Pancreas (tissue), 10 donors: ENCODE results near the gene MRPL18. TPM values are rescaled to one million over a fixed set of nuclear protein-coding genes. Genes with fewer than 3 reads are reported as not detected.

Experiments
- ATAC-seq, 4 donors: fragments of 200-7000 bp; cut with Tn5 transposase; one replicate each; pipeline versions ENCODE4 v1.8.0 to v1.9.1; 2020; ENCODE audit warnings: mild to moderate bottlenecking in 4 of 4, moderate library complexity in 4 of 4
- DNase-seq, 6 donors: peaks; one replicate each; pipeline ENCODE4 v3.0.0-alpha.2; 2020
- FAIRE-seq: peaks from 2 replicates; lab custom pipeline; 2012; peaks lifted over from hg19 to GRCh38; lab: Jason Lieb, UNC
- H3K27ac ChIP-seq, 4 donors: fragments of 200-600 bp; sonication (generic); 1 replicate in 3 of 4; 2 replicates in 1 of 4; pipeline versions ENCODE4 v1.5.0 to v1.8.0; 2020
- H3K27me3 ChIP-seq, 4 donors: fragments of 200-600 bp; one replicate each; pipeline ENCODE4 v1.8.0; 2021
- H3K36me3 ChIP-seq, 3 donors: fragments of 200-600 bp; sonication (generic) in 1 of 3; one replicate each; pipeline versions ENCODE4 v1.5.0 to v1.8.0; 2020 to 2021
- H3K4me1 ChIP-seq, 3 donors: fragments of 200-600 bp; one replicate each; pipeline ENCODE4 v1.8.0; 2021
- H3K4me3 ChIP-seq, 4 donors: fragments of 200-600 bp; sonication (generic) in 2 of 4; one replicate each; pipeline versions ENCODE4 v1.5.0 to v1.8.0; 2020 to 2021
- H3K9me3 ChIP-seq, 4 donors: fragments of 200-600 bp; one replicate each; pipeline ENCODE4 v1.8.0; 2021
- WGBS, 2 donors: extraction: QIAGEN DNeasy Blood & Tissue Kit; methylation state at CpG; one replicate each; pipeline ENCODE4 v1.1.7; 2013; 5-methylcytosine and 5-hydroxymethylcytosine counted together
- intact Hi-C, 3 donors: fragments of 100-400 bp; cut with DNase I; formaldehyde crosslinking; loops; one replicate each; pipeline versions ENCODE4 v1.11.1 to v1.14.2; 2022
- polyA plus RNA-seq, 2 donors: library from polyadenylated mRNA; stranded (reverse); fragments of 200-250 nt; gene quantifications; one replicate each; pipeline ENCODE4 v1.2.3, GENCODE V29; 2013
- total RNA-seq, 6 donors: library from RNA; stranded (reverse); fragmentation: NEBNext Ultra II Directional in 4 of 6; extraction: Animal tissue kit (Norgen Biotek cat#: 25700) in 4 of 6; gene quantifications; one replicate each; pipeline versions ENCODE4 v1.2.1 to v1.2.4, GENCODE V29; 2021 to 2023
- TF ChIP-seq, protein P1 (sequence below), 4 donors: fragments of 200-600 bp; sonication (generic) in 3 of 4; IDR thresholded peaks; one replicate each; pipeline versions ENCODE4 v1.5.0 to v1.8.0; 2021; ENCODE audit warnings: antibody characterized with exemption in 4 of 4
- donor health status: healthy with polysubstance abuse.
- donor health status: DM: no; HTN: no; CAD: no; lungs with moderate emphysema.
- donor health status: DM: no; HTN: no; CAD: no.
- donor health status: control.
- donor health status: control.
- donor health status: Bipolar disorder and iron deficiency.
- donor health status: DM: yes; HTN: yes; CAD: no.
- donor health status: DM: no; HTN: no; CAD: no.
- donor health status: DM: no; HTN: no; CAD: no.
- donor health status: DM: yes; HTN: yes; CAD: no.

The MRPL18 gene
- total and polyA plus RNA-seq, 8 donors: 19.3 to 47.9 (median 27.1) TPM

DNA sequence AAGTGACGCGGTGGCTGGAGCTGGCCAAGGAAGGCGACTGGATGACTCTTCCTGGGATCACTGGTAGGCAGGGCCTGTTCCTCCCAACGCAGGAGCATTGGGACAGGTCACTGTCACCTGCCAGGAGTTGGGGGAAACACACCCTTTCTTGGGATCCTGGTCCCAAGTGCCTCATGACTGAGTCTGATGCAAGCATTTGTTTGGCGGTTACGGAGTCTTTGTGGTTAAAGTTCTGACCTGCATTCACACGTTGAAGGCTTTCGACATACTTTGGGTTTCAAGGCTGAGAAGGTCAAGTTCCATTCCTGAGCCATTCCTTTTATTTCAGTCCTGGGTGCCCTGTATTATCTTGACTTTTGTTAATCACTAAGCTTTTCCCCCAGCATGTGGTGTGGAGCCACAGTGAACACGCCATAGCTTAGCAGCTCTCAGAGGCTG lies 15.8 kb downstream of the MRPL18 start:
- WGBS, 2 donors: 83 to 86% methylated on average over 9 of the region's 9 CpGs
- TF ChIP-seq, protein P1, sequence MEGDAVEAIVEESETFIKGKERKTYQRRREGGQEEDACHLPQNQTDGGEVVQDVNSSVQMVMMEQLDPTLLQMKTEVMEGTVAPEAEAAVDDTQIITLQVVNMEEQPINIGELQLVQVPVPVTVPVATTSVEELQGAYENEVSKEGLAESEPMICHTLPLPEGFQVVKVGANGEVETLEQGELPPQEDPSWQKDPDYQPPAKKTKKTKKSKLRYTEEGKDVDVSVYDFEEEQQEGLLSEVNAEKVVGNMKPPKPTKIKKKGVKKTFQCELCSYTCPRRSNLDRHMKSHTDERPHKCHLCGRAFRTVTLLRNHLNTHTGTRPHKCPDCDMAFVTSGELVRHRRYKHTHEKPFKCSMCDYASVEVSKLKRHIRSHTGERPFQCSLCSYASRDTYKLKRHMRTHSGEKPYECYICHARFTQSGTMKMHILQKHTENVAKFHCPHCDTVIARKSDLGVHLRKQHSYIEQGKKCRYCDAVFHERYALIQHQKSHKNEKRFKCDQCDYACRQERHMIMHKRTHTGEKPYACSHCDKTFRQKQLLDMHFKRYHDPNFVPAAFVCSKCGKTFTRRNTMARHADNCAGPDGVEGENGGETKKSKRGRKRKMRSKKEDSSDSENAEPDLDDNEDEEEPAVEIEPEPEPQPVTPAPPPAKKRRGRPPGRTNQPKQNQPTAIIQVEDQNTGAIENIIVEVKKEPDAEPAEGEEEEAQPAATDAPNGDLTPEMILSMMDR (IDR thresholded peaks at IDR 0.05): no peak
- DNase-seq (peak in 1 of 6 donors; percentile 18), FAIRE-seq (no peak), ATAC-seq (no peak)
- peak overlapping the region in 1 of 4 donors; percentile 70 for H3K27ac ChIP-seq
- no peak overlapping the region for H3K4me3 ChIP-seq
- no peaks in the 10 kb centered on the region for H3K4me1 ChIP-seq
- intact Hi-C loops: no loop called here
- no peaks in the 10 kb centered on the region for H3K27me3 ChIP-seq
- H3K36me3 ChIP-seq: no peaks in the 10 kb centered on the region
- no peaks in the 10 kb centered on the region for H3K9me3 ChIP-seq

DNA sequence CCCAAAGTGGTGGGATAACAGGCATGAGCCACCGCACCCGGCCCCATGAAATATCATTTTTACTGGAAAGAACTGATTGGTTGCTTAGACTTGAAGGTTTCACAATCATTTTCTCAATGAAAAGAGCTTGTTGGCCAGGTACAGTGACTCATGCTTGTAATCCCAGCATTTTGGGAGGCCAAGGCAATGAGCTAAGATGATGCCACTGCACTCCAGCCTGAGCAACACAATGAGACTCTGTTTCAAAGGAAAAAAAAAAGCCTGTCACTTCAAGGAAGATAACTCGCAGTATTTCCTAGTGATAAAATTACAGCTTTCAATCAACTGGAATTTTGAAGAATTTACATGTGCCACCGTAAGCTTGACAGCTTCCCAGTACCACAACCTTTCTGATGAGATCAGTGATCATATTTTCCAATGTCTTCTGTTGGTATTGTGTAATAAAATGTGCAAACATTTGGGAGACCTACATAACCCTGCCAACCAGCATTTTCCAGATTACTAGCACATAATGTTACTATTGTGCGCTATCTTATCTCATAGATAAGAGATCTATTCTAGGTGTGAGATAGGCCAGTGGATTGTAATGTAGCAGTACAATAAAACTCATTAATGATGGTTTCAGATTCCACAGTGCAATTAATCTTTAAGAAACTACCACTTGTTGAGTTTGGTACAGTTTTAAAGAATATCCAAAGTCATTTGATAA lies 17.0 kb downstream of the MRPL18 start:
- TF ChIP-seq, protein P1 (IDR thresholded peaks at IDR 0.05): no peak
- peak in 2 of 6 donors; percentile 37 to 46 for DNase-seq
- Histone ChIP-seq H3K4me1 (peaks cover 0 to 6% (median 3%) of the 10 kb centered on the region in 3 donors), H3K27ac (peak overlapping the region; percentile 38 to 70 (median 64)), H3K9me3 (no peaks in the 10 kb centered on the region), H3K36me3 (no peaks in the 10 kb centered on the region), H3K4me3 (no peak overlapping the region), H3K27me3 (no peaks in the 10 kb centered on the region)
- 52 to 71% methylated on average over 5 of the region's 5 CpGs for WGBS, 2 donors
- intact Hi-C loops: no loop called here
- ATAC-seq: peak; percentile 77 to 88 (median 83)
- FAIRE-seq: no peak

DNA sequence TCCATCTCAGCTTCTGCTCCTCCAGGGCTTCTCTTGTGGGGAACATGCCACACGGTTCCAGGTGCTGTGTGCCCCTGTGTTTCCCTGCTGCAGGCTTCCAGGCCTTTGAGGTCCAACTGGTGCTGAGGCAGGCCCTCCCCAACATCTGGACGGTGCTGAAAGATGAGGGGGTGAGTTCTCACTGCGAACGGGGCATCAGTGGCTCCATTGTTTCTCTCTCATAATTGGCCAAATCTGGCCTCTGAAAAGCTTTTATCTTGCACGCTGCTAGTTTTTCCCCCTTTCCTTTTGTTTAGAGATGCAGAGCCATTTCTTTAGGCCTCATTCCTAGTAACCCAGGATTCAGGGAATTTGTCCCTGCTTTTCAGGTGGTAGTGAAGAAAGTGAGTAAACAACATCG lies 18.4 kb downstream of the MRPL18 start:
- peaks cover 0 to 6% (median 3%) of the 10 kb centered on the region in 3 donors for H3K4me1 ChIP-seq
- 79 to 83% methylated on average over 6 of the region's 6 CpGs for WGBS, 2 donors
- H3K9me3 ChIP-seq: no peaks in the 10 kb centered on the region
- ATAC-seq: no peak
- no peak overlapping the region for H3K27ac ChIP-seq
- peak in 1 of 6 donors; percentile 25 for DNase-seq
- intact Hi-C loops: no loop called here
- FAIRE-seq: no peak
- no peaks in the 10 kb centered on the region for H3K27me3 ChIP-seq
- H3K4me3 ChIP-seq: no peak overlapping the region
- no peaks in the 10 kb centered on the region for H3K36me3 ChIP-seq
- TF ChIP-seq, protein P1 (IDR thresholded peaks at IDR 0.05): no peak

DNA sequence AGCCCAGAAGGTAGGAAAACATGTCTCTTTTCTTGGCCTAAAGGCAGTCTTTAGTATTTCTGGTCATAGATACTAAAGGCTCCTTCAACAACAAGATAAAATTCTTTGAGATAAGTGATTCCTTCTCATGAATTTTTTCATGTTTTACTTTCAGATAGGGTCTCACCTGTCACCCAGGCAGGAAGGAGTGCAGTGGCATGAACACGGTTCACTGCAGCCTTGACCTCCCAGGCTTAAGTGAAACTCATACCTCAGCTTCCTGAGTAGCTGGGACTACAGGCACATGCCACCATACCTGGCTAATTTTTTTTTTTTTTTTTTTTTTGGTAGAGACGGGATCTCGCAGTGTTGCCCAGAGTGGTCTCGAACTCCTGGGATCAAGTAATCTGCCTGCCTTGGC lies 18.9 kb downstream of the MRPL18 start:
- no peak for ATAC-seq
- no peak for FAIRE-seq

More for the DNA sequence above, 18.9 kb downstream of the MRPL18 start:
- Histone ChIP-seq H3K4me3 (no peak overlapping the region), H3K4me1 (peaks cover 0 to 6% (median 3%) of the 10 kb centered on the region in 3 donors), H3K27me3 (no peaks in the 10 kb centered on the region), H3K9me3 (no peaks in the 10 kb centered on the region), H3K27ac (no peak overlapping the region), H3K36me3 (no peaks in the 10 kb centered on the region)
- intact Hi-C loops: no loop called here
- DNase-seq: no peak
- WGBS, 2 donors: 87% methylated on average over 4 of the region's 4 CpGs
- TF ChIP-seq, protein P1 (IDR thresholded peaks at IDR 0.05): no peak
